ENCODE data around the gene AHNAK.

Gene AHNAK

DNA sequence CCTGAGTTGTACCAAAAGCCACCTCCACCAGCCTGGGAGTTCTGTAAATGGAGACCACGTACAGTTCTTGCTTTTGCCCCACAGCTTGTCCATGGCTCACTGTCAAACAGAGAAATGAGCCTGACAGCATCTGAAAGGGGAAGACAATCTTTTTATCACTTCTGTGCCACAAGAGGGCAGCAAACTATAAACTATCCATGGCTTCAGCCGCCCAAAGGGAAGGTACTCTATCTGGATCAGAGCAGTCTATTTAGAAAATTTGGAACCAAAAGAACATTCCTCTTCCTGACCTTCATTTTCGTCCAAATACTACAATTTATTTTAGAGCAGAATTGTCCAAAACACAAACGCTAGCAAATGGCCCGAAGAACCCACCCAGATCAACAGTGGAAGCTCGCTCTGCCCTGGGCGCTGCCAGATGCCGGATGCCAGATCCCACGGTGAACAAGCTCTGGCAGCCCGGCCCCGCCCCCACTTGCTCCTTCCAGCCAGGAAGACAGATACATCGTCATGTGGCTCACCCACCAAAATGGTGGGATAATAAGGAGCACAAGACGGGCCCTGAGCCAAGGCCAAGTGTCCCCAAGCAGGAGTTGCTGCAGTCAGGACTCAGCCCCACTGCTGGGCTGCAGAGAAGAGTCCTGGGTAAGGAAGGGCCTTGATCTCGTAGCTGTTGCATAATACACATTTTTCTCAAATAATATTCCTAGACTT is 151.6 kb downstream of the AHNAK start:
- TF ChIP-seq, protein P1, sequence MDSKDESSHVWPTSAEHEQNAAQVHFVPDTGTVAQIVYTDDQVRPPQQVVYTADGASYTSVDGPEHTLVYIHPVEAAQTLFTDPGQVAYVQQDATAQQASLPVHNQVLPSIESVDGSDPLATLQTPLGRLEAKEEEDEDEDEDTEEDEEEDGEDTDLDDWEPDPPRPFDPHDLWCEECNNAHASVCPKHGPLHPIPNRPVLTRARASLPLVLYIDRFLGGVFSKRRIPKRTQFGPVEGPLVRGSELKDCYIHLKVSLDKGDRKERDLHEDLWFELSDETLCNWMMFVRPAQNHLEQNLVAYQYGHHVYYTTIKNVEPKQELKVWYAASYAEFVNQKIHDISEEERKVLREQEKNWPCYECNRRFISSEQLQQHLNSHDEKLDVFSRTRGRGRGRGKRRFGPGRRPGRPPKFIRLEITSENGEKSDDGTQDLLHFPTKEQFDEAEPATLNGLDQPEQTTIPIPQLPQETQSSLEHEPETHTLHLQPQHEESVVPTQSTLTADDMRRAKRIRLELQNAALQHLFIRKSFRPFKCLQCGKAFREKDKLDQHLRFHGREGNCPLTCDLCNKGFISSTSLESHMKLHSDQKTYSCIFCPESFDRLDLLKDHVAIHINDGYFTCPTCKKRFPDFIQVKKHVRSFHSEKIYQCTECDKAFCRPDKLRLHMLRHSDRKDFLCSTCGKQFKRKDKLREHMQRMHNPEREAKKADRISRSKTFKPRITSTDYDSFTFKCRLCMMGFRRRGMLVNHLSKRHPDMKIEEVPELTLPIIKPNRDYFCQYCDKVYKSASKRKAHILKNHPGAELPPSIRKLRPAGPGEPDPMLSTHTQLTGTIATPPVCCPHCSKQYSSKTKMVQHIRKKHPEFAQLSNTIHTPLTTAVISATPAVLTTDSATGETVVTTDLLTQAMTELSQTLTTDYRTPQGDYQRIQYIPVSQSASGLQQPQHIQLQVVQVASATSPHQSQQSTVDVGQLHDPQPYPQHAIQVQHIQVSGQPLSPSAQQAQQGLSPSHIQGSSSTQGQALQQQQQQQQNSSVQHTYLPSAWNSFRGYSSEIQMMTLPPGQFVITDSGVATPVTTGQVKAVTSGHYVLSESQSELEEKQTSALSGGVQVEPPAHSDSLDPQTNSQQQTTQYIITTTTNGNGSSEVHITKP (tag by site-specific recombination; IDR thresholded peaks at IDR 0.05) = peak; percentile 85
- TF ChIP-seq ZNF76 (tag by site-specific recombination; IDR thresholded peaks at IDR 0.05; ENCODE audit: borderline replicate concordance, low read depth) = no peak
- peak; percentile 97 for TF ChIP-seq ZBTB17 (tag by site-specific recombination; IDR thresholded peaks at IDR 0.05)
- peak; percentile 15; the same call in 1 of the 2 replicates for TF ChIP-seq ZNF394 (tag by site-specific recombination; IDR thresholded peaks at IDR 0.05; ENCODE audit: borderline replicate concordance)
- TF ChIP-seq SETDB1 (IDR thresholded peaks at IDR 0.05; ENCODE audit: insufficient read length, low read length) = no peak
- no peak for TF ChIP-seq ZNF354C (tag by site-specific recombination; IDR thresholded peaks at IDR 0.05; ENCODE audit: borderline replicate concordance, low read depth)
- TF ChIP-seq SCRT2 (tag by site-specific recombination; IDR thresholded peaks at IDR 0.05) = no peak
- peak; percentile 33; the same call in 1 of the 2 replicates for TF ChIP-seq ZNF335 (tag by site-specific recombination; conservative IDR thresholded peaks at IDR 0.05)
- TF ChIP-seq ZNF202 (tag by site-specific recombination; IDR thresholded peaks at IDR 0.05; ENCODE audit: borderline replicate concordance) = no peak
- TF ChIP-seq ZNF654 (tag by site-specific recombination; IDR thresholded peaks at IDR 0.05; ENCODE audit: low read depth) = peak; percentile 87
- TF ChIP-seq KLF9 (tag by site-specific recombination; IDR thresholded peaks at IDR 0.05; ENCODE audit: low read depth) = peak; percentile 38
- Histone ChIP-seq H3K36me3 (ENCODE audit: control insufficient read depth in 2 of 2, insufficient read depth in 1 of 2, low read length in 2 of 2) (peaks cover 0 to 12% of the 10 kb centered on the region in 2 experiments; a peak in 1 of 3 replicates), H3K4me3 (ENCODE audit: low read depth, low read length) (no peak overlapping the region), H3K4me1 (ENCODE audit: control insufficient read depth, insufficient read depth, low read length) (no peaks in the 10 kb centered on the region), H3K27ac (ENCODE audit: extremely low read depth, low read depth, low read length) (no peak overlapping the region), H3K9me3 (ENCODE audit: control insufficient read depth, insufficient read depth, low read depth, low read length) (no peaks in the 10 kb centered on the region)
- CTCF ChIA-PET = interaction anchor here (0.6 to 4.8 kb wide), 46 partner anchors 9 to 1000 kb away, joined by 3 to 86 read pairs (median 4); partner anchors contain the start of genes EML3, ROM1, TUT1 and ZBTB3
- POLR2A ChIA-PET = interaction anchor here (0.6 to 2.5 kb wide), 9 partner anchors 25 to 446 kb away, joined by 3 to 18 read pairs (median 5); partner anchors contain the start of genes EEF1G, MTA2 and TUT1

DNA sequence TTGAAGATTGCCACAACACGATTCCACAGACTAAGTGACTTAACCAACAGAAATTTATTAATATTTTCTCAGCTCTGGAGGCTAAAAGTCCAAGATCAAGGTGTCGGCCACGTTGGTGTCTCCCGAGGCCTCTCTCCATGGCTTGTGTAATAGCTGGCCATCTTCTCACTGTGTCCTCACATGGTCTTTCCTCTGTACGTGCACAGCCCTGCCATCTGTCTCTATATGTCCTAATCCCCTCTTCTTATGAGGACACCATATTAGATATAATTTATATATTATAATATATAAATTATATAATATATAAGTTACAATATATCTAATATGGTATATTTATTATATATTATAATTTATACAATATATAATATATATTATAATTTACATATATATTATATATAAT is 152.9 kb downstream of the AHNAK start:
- no peak overlapping the region for H3K27ac ChIP-seq (ENCODE audit: extremely low read depth, low read depth, low read length)
- no peaks in the 10 kb centered on the region for H3K9me3 ChIP-seq (ENCODE audit: control insufficient read depth, insufficient read depth, low read depth, low read length)
- H3K4me1 ChIP-seq (ENCODE audit: control insufficient read depth, insufficient read depth, low read length) = no peaks in the 10 kb centered on the region
- POLR2A ChIA-PET = no interaction called here
- H3K4me3 ChIP-seq (ENCODE audit: low read depth, low read length) = no peak overlapping the region
- CTCF ChIA-PET = interaction anchor here (0.6 to 4.8 kb wide), 9 partner anchors 16 to 601 kb away, joined by 3 to 86 read pairs (median 6); partner anchors contain the start of genes FEN1 and TMEM258
- peaks cover 0 to 12% of the 10 kb centered on the region in 2 experiments; a peak in 1 of 3 replicates for H3K36me3 ChIP-seq (ENCODE audit: control insufficient read depth in 2 of 2, insufficient read depth in 1 of 2, low read length in 2 of 2)
- TF ChIP-seq ZSCAN18 (tag by site-specific recombination; IDR thresholded peaks at IDR 0.05) = no peak

GRCh38 chr11:62393061-62393611 is 153.5 kb downstream of the AHNAK start:
- Histone ChIP-seq H3K36me3 (ENCODE audit: control insufficient read depth in 2 of 2, insufficient read depth in 1 of 2, low read length in 2 of 2) (peaks cover 0 to 12% of the 10 kb centered on the region in 2 experiments; a peak in 1 of 3 replicates), H3K9me3 (ENCODE audit: control insufficient read depth, insufficient read depth, low read depth, low read length) (no peaks in the 10 kb centered on the region), H3K27ac (ENCODE audit: extremely low read depth, low read depth, low read length) (no peak overlapping the region), H3K4me3 (ENCODE audit: low read depth, low read length) (no peak overlapping the region), H3K4me1 (ENCODE audit: control insufficient read depth, insufficient read depth, low read length) (no peaks in the 10 kb centered on the region)
- CTCF ChIA-PET = interaction anchor here (0.6 to 4.8 kb wide), 13 partner anchors 8 to 511 kb away, joined by 3 to 86 read pairs (median 4); no protein-coding TSS in a partner anchor
- TF ChIP-seq ZNF311 (tag by site-specific recombination; IDR thresholded peaks at IDR 0.05; ENCODE audit: borderline replicate concordance) = no peak
- TF ChIP-seq ZNF654 (tag by site-specific recombination; IDR thresholded peaks at IDR 0.05; ENCODE audit: low read depth) = peak; percentile 24; the same call in 1 of the 2 replicates
- TF ChIP-seq CTCF (tag by site-specific recombination; IDR thresholded peaks at IDR 0.05) = peak; percentile 62
- no peak for TF ChIP-seq ZNF629 (tag by site-specific recombination; IDR thresholded peaks at IDR 0.05)
- POLR2A ChIA-PET = interaction anchor here (0.6 kb wide), 1 partner anchor 21 kb away, joined by 4 read pairs; no protein-coding TSS in a partner anchor

All from HEK293 (cell line).